ENCODE results near the gene LRTM2. TPM values are rescaled to one million over a fixed set of nuclear protein-coding genes. Genes with fewer than 3 reads are reported as not detected.

Gene LRTM2
- total RNA-seq, 2 experiments from 2014 or later: 0.11 TPM; not detected in 1

- POLR2A ChIA-PET: no interaction called here
- no peak overlapping the region for H3K27ac Mint-ChIP-seq
Measured at GRCh38 chr12:1808036-1808797, 12.1 kb upstream of the LRTM2 start.

DNA sequence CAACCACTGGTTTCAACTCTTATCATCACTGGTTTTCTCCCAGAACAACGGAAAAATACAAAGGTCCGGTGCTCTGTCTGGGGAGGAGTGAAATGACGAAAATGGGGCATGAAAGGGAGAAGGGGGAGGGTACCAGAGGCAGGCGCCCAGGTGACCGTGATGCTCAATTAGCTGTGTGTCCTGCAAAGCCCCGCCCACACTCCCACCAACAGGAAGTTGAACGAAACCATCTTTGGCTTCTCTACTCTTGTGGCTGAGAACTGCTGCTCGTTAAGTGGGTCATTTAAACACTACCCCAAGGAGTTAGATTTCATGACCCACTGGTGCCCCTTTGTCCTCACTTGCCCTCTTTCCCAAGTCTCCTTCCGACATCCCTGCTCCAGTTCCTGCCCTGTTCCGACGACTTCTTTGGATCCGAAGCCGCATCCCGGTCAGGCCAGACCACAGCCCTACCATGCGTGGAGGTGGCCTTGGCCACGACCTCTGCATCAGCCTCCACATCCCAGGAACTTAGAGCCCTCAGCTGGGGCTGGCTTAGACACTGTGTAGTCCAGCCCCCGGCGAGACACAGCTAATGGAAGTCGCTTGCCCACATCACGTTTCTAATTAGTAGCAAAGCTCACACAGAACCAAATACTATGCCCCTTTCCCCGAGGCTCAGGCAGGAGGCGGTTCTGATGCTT is 11.4 kb upstream of the LRTM2 start:
- no peak for TF ChIP-seq CTCF (IDR thresholded peaks at IDR 0.05)
- CTCF ChIA-PET: interaction anchor here (1.0 kb wide), 1 partner anchor 131 kb away, joined by 3 read pairs; no protein-coding TSS in a partner anchor
- no peaks in the 10 kb centered on the region for H3K36me3 ChIP-seq (ENCODE audit: insufficient read depth, low read length)
- no peaks in the 10 kb centered on the region for H3K9me3 ChIP-seq (ENCODE audit: control insufficient read depth in 1 of 2, insufficient read depth in 1 of 2, low read length in 2 of 2)
- no peaks in the 10 kb centered on the region for H3K36me3 Mint-ChIP-seq (ENCODE audit: low read depth)
- H3K27me3 ChIP-seq (ENCODE audit: control insufficient read depth in 1 of 2, insufficient read depth in 2 of 2, low read length in 2 of 2): no peaks in the 10 kb centered on the region
- no peak overlapping the region for H3K27ac ChIP-seq (ENCODE audit: low read depth in 1 of 2, low read length in 2 of 2)
- H3K9me3 Mint-ChIP-seq: no peaks in the 10 kb centered on the region
- POLR2A ChIA-PET: no interaction called here
- H3K4me1 Mint-ChIP-seq (ENCODE audit: low read depth): peaks cover 21% of the 10 kb centered on the region
- no peak overlapping the region for H3K27ac Mint-ChIP-seq
- no peak overlapping the region for H3K4me3 Mint-ChIP-seq
- peaks cover 83% of the 10 kb centered on the region for H3K4me1 ChIP-seq (ENCODE audit: insufficient read depth, low read length)
- intact Hi-C loops (cut with DNase I, micrococcal nuclease): no loop called here
- peak in 2 of 14 experiments; percentile 43 to 49 for DNase-seq
- no peaks in the 10 kb centered on the region for H3K27me3 Mint-ChIP-seq
- H3K4me3 ChIP-seq (ENCODE audit: low read length): no peak overlapping the region
- no peak for ATAC-seq (ENCODE audit: poor library complexity)

More at GRCh38 chr12:1808036-1808797, 12.1 kb upstream of the LRTM2 start:
- peaks cover 75% of the 10 kb centered on the region for H3K4me1 ChIP-seq (ENCODE audit: insufficient read depth, low read length)
- no peaks in the 10 kb centered on the region for H3K9me3 ChIP-seq (ENCODE audit: control insufficient read depth in 1 of 2, insufficient read depth in 1 of 2, low read length in 2 of 2)
- DNase-seq: no peak
- no peaks in the 10 kb centered on the region for H3K36me3 ChIP-seq (ENCODE audit: insufficient read depth, low read length)
- no peak overlapping the region for H3K4me3 Mint-ChIP-seq
- H3K4me3 ChIP-seq (ENCODE audit: low read length): no peak overlapping the region
- ATAC-seq (ENCODE audit: poor library complexity): no peak
- TF ChIP-seq CTCF (IDR thresholded peaks at IDR 0.05): no peak
- no peaks in the 10 kb centered on the region for H3K27me3 Mint-ChIP-seq
- CTCF ChIA-PET: interaction anchor here (1.0 kb wide), 1 partner anchor 131 kb away, joined by 3 read pairs; no protein-coding TSS in a partner anchor
- H3K27ac ChIP-seq (ENCODE audit: low read depth in 1 of 2, low read length in 2 of 2): no peak overlapping the region
- intact Hi-C loops (cut with DNase I, micrococcal nuclease): no loop called here
- no peaks in the 10 kb centered on the region for H3K36me3 Mint-ChIP-seq (ENCODE audit: low read depth)
- no peaks in the 10 kb centered on the region for H3K9me3 Mint-ChIP-seq
- no peaks in the 10 kb centered on the region for H3K27me3 ChIP-seq (ENCODE audit: control insufficient read depth in 1 of 2, insufficient read depth in 2 of 2, low read length in 2 of 2)
- H3K4me1 Mint-ChIP-seq (ENCODE audit: low read depth): peaks cover 21% of the 10 kb centered on the region

DNA sequence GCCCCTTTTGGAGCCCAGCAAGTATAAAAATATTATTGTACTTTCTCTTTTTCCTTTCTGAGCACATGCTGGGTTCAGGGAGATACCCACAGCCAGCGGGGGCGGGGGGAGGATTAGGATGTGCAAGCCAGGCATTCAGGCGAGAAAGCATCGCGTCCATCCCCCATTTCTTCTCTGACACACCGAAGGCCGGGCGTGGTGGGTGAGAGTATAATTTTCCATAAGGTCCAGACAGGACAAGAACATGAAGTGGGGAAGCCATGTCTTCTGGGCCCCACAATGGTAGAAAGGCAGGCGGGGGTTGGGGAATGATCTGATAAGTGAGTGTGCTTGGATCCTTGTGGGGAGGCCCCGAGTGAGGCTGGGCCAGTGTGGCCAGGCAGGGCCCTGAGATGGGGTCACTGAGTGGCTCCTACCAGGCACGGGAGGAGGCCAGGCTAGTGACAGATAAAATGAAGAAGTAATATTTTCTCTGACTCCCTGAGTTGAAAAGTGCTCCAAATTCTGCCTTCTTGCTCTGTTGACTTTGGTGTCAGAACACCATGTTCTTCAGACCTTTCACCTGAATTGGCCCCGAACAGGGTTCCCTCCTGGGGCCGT is 10.7 kb upstream of the LRTM2 start:
- ATAC-seq (ENCODE audit: poor library complexity): no peak
- H3K9me3 ChIP-seq (ENCODE audit: control insufficient read depth in 1 of 2, insufficient read depth in 1 of 2, low read length in 2 of 2): no peaks in the 10 kb centered on the region
- TF ChIP-seq CTCF (IDR thresholded peaks at IDR 0.05): no peak
- Mint-ChIP-seq H3K27ac (no peak overlapping the region), H3K4me3 (no peak overlapping the region), H3K4me1 (ENCODE audit: low read depth) (peaks cover 15% of the 10 kb centered on the region), H3K27me3 (no peaks in the 10 kb centered on the region), H3K9me3 (no peaks in the 10 kb centered on the region), H3K36me3 (ENCODE audit: low read depth) (no peaks in the 10 kb centered on the region)
- POLR2A ChIA-PET: no interaction called here
- no peaks in the 10 kb centered on the region for H3K36me3 ChIP-seq (ENCODE audit: insufficient read depth, low read length)
- H3K4me1 ChIP-seq (ENCODE audit: insufficient read depth, low read length): peaks cover 80% of the 10 kb centered on the region
- intact Hi-C loops (cut with DNase I, micrococcal nuclease): no loop called here
- no peaks in the 10 kb centered on the region for H3K27me3 ChIP-seq (ENCODE audit: control insufficient read depth in 1 of 2, insufficient read depth in 2 of 2, low read length in 2 of 2)
- CTCF ChIA-PET: no interaction called here
- no peak overlapping the region for H3K4me3 ChIP-seq (ENCODE audit: low read length)
- no peak overlapping the region for H3K27ac ChIP-seq (ENCODE audit: low read depth in 1 of 2, low read length in 2 of 2)
- DNase-seq: no peak
